ENCODE results near the gene SIAH1.

- TF ChIP-seq EZH2 (IDR thresholded peaks at IDR 0.05; ENCODE audit: low read length, missing control alignments) (no peak), CTCF (conservative IDR thresholded peaks at IDR 0.05 in 1 of 2, IDR thresholded peaks at IDR 0.05 in 1 of 2; ENCODE audit: low read depth in 1 of 2, low read length in 2 of 2) (no peak)
Measured at GRCh38 chr16:48365601-48366164, 19.5 kb downstream of the SIAH1 start.

All from fibroblast of lung (primary cell).